ENCODE measurements around the gene APOC4.

Gene APOC4

DNA sequence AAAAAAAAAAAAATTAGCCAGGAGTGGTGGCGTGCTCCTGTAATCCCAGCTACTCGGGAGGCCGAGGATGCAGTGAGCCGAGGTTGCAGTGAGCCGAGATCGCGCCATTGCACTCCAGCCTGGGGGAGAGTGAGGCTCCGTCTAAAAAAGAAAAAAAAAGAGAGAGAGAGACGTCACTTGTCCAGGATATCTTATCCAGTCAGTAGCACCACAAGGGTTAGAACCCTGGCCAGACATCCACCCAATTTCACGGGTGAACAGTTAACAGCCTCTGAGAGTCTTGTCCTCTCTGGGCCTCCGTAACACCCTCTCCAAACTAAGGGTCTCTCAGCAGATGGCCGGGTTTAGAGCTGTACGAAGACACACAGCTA lies 12.2 kb downstream of the APOC4 start:
- DNase-seq (ENCODE audit: extremely low spot score) = no peak
- POLR2A ChIA-PET = interaction anchor here (0.6 to 1.8 kb wide), 14 partner anchors 12 to 106 kb away, joined by 3 to 17 read pairs (median 5); partner anchors contain the start of genes APOC1, APOE and CLASRP
- CTCF ChIA-PET = interaction anchor here (1.0 kb wide), 1 partner anchor 49 kb away, joined by 4 read pairs; the partner anchor contains the start of gene APOE
- TF ChIP-seq ZNF384 (IDR thresholded peaks at IDR 0.05) (peak; percentile 71), HDGF (IDR thresholded peaks at IDR 0.05; ENCODE audit: borderline replicate concordance) (no peak), FOXK2 (IDR thresholded peaks at IDR 0.05) (no peak)

DNA sequence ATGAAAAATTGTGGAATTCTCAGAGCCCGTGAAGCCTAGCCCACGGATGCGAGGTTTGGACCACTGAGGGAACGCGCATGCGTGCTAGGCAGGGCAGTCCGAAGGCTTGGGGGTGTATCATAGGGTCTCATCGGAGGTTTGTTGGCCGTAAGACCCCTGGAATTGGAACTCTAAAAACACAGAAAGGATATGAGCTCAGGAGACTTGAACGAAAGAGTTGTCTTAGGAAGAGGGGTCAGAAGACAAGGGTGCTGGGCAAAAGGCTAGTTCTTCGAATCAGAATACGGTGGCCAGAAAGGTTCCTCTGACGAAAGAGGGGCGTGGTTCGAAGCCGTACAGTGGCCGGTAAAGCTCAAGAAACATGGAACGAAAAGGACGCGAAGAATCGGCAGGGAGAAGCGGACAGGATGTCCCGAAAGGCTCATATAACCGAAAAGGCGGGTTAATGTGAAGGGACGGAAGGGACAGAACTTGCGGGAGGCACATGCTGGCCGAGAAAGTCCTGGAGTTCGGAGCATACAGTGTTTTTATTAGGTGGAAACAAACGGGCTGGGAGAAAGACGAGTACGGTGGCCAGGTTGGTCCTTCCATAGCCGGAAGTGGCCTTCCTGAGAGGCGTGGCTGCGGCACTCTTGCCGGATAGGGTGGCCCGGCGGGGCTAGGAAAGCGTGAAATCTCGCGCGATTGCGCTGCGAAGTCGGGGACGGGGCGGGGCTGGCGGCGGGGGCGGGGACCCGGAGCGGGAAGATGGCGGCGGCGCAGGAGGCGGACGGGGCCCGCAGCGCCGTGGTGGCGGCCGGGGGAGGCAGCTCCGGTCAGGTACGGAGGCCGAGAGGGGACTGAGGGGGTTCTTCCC lies 12.8 kb downstream of the APOC4 start, which contains the start of gene CLPTM1:
TSS of gene CLPTM1 (plus strand) at position 732 of the 856 bp plus-strand sequence. CDS start at position 748, 16 bp downstream.
- CTCF ChIA-PET = interaction anchor here (0.6 to 1.0 kb wide), 2 partner anchors 32 to 49 kb away, joined by 3 to 4 read pairs; partner anchors contain the start of gene APOE

DNA sequence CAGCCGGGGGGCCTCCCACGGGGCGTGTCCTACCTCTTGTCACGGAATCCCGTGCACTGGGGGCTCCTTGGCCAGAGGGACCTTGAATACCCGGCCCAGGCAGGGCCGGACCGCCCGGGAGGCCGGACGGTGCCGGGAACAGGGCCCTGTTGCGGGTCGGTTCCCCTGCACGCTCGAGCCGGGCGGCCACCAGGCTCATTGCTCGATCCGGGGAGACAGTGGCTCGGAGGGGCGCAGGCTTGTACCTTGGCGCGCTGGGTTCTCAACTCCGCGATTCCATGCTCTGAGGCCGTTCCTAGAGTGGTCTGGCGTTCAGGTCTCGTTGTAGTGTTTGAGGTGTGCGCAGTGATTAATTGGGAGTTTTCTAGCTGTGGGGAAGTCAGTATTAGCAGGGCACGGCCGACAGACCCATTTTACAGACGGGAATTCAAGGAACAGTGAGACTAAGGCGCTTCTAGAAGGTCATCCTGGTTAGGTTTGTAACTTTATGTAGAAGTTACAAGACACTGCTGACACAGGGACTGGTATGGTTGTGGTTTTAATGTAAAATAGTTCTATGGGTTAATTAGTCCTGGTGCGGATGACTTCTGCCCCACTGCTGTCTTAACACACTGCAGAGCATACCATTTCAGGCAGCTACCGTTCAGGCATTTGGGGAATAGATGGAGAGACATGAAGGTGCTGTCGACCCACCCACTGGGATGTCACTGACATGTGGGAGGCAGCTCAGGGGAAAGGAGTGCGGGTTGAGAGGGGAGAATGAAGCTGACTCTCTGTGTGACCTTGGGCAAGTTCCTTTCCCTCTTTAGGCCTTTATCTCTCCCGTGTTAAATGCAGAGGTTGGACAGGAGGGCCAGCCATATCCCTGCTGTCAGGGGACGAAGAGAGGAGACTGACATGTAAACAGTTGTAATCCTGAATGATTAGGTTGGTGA lies 13.7 kb downstream of the APOC4 start:
- TF ChIP-seq FOXA1 (IDR thresholded peaks at IDR 0.05) = no peak
- no peak for TF ChIP-seq TARDBP (IDR thresholded peaks at IDR 0.05)
- TF ChIP-seq FOXM1 (IDR thresholded peaks at IDR 0.05; ENCODE audit: borderline replicate concordance) = no peak
- no peak for TF ChIP-seq HDGF (IDR thresholded peaks at IDR 0.05; ENCODE audit: borderline replicate concordance)
- no peak for TF ChIP-seq ZNF384 (IDR thresholded peaks at IDR 0.05)
- no peak for TF ChIP-seq LEF1 (IDR thresholded peaks at IDR 0.05; ENCODE audit: borderline replicate concordance)
- no peak for TF ChIP-seq SP1 (IDR thresholded peaks at IDR 0.05)
- no peak for TF ChIP-seq FOXK2 (IDR thresholded peaks at IDR 0.05)
- no peak for TF ChIP-seq NFRKB (IDR thresholded peaks at IDR 0.05)
- TF ChIP-seq ELF4 (IDR thresholded peaks at IDR 0.05) = no peak
- TF ChIP-seq SUZ12 (IDR thresholded peaks at IDR 0.05) = no peak
- no peak for TF ChIP-seq ARNT (IDR thresholded peaks at IDR 0.05)
- TF ChIP-seq, protein P1, sequence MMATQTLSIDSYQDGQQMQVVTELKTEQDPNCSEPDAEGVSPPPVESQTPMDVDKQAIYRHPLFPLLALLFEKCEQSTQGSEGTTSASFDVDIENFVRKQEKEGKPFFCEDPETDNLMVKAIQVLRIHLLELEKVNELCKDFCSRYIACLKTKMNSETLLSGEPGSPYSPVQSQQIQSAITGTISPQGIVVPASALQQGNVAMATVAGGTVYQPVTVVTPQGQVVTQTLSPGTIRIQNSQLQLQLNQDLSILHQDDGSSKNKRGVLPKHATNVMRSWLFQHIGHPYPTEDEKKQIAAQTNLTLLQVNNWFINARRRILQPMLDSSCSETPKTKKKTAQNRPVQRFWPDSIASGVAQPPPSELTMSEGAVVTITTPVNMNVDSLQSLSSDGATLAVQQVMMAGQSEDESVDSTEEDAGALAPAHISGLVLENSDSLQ (IDR thresholded peaks at IDR 0.05) = no peak
- TF ChIP-seq CTBP1 (IDR thresholded peaks at IDR 0.05; ENCODE audit: borderline replicate concordance) = no peak
- TF ChIP-seq BHLHE40 (IDR thresholded peaks at IDR 0.05; ENCODE audit: borderline replicate concordance) = no peak
- no peak for TF ChIP-seq L3MBTL2 (conservative IDR thresholded peaks at IDR 0.05)
- no peak for DNase-seq (ENCODE audit: extremely low spot score)
- ChIA-PET CTCF (no interaction called here), POLR2A (interaction anchor here (0.7 to 1.8 kb wide), 4 partner anchors 15 to 48 kb away, joined by 3 to 8 read pairs (median 3); no protein-coding TSS in a partner anchor)

More for the DNA sequence above, 12.8 kb downstream of the APOC4 start, which contains the start of gene CLPTM1:
- POLR2A ChIA-PET = interaction anchor here (0.6 to 1.8 kb wide), 14 partner anchors 11 to 107 kb away, joined by 3 to 17 read pairs (median 5); partner anchors contain the start of genes APOC1, APOE and CLASRP
- 0 out of 2 replicates have a peak, but pooled peaks have one; percentile 4 for TF ChIP-seq FOXM1 (IDR thresholded peaks at IDR 0.05; ENCODE audit: borderline replicate concordance)
- TF ChIP-seq SP1 (IDR thresholded peaks at IDR 0.05) = peak; percentile 70; the same call in 1 of the 2 replicates
- TF ChIP-seq HDGF (IDR thresholded peaks at IDR 0.05; ENCODE audit: borderline replicate concordance) = no peak
- no peak for TF ChIP-seq NFRKB (IDR thresholded peaks at IDR 0.05)
- no peak for TF ChIP-seq FOXA1 (IDR thresholded peaks at IDR 0.05)
- TF ChIP-seq FOXK2 (IDR thresholded peaks at IDR 0.05) = no peak
- no peak for TF ChIP-seq BHLHE40 (IDR thresholded peaks at IDR 0.05; ENCODE audit: borderline replicate concordance)
- TF ChIP-seq SUZ12 (IDR thresholded peaks at IDR 0.05) = no peak
- peak; percentile 68 for TF ChIP-seq L3MBTL2 (conservative IDR thresholded peaks at IDR 0.05)
- peak; percentile 94 for TF ChIP-seq ELF4 (IDR thresholded peaks at IDR 0.05)
- no peak for TF ChIP-seq ZNF384 (IDR thresholded peaks at IDR 0.05)
- peak; percentile 98 for DNase-seq (ENCODE audit: extremely low spot score)

- TF ChIP-seq LEF1 (IDR thresholded peaks at IDR 0.05; ENCODE audit: borderline replicate concordance) (no peak), SP1 (IDR thresholded peaks at IDR 0.05) (no peak), L3MBTL2 (conservative IDR thresholded peaks at IDR 0.05) (no peak), ELF4 (IDR thresholded peaks at IDR 0.05) (no peak), NFRKB (IDR thresholded peaks at IDR 0.05) (no peak)
- DNase-seq (ENCODE audit: extremely low spot score) = no peak
- CTCF ChIA-PET = no interaction called here
- POLR2A ChIA-PET = interaction anchor here (0.9 to 1.4 kb wide), 3 partner anchors 29 to 67 kb away, joined by 3 read pairs; no protein-coding TSS in a partner anchor
These were observed 15.5 kb downstream of the APOC4 start for GRCh38 chr19:44957526-44957925.

- no peak for DNase-seq (ENCODE audit: extremely low spot score)
- POLR2A ChIA-PET = interaction anchor here (1.4 kb wide), 1 partner anchor 68 kb away, joined by 3 read pairs; no protein-coding TSS in a partner anchor
- no peak for TF ChIP-seq ZNF384 (IDR thresholded peaks at IDR 0.05)
- TF ChIP-seq BHLHE40 (IDR thresholded peaks at IDR 0.05; ENCODE audit: borderline replicate concordance) = no peak
- no peak for TF ChIP-seq SP1 (IDR thresholded peaks at IDR 0.05)
- TF ChIP-seq FOXM1 (IDR thresholded peaks at IDR 0.05; ENCODE audit: borderline replicate concordance) = no peak
- TF ChIP-seq ARNT (IDR thresholded peaks at IDR 0.05) = no peak
- TF ChIP-seq ELF4 (IDR thresholded peaks at IDR 0.05) = no peak
- TF ChIP-seq, protein P1 (IDR thresholded peaks at IDR 0.05) = no peak
- no peak for TF ChIP-seq CTBP1 (IDR thresholded peaks at IDR 0.05; ENCODE audit: borderline replicate concordance)
- no peak for TF ChIP-seq FOXK2 (IDR thresholded peaks at IDR 0.05)
- TF ChIP-seq HDGF (IDR thresholded peaks at IDR 0.05; ENCODE audit: borderline replicate concordance) = no peak
- no peak for TF ChIP-seq LEF1 (IDR thresholded peaks at IDR 0.05; ENCODE audit: borderline replicate concordance)
- TF ChIP-seq SUZ12 (IDR thresholded peaks at IDR 0.05) = no peak
- TF ChIP-seq TARDBP (IDR thresholded peaks at IDR 0.05) = no peak
- no peak for TF ChIP-seq FOXA1 (IDR thresholded peaks at IDR 0.05)
- TF ChIP-seq NFRKB (IDR thresholded peaks at IDR 0.05) = no peak
- CTCF ChIA-PET = no interaction called here
These were observed 16.1 kb downstream of the APOC4 start for GRCh38 chr19:44958090-44958489.

Data from HEK293T (cell line).